IMR-90 (cell line): ENCODE data around the gene DCAF5.

Source experiments
- BHLHE40 ChIP-seq: fragments of 150-350 bp; IDR thresholded peaks from 2 replicates; pipeline ENCODE4 v1.6.1; 2016; ENCODE audit warnings: mild to moderate bottlenecking, low read depth, low read length
- CEBPB ChIP-seq: IDR thresholded peaks from 2 replicates; pipeline ENCODE4 v1.6.1; 2012; ENCODE audit warnings: low read depth, low read length, improper control_type of control experiment
- CHD1 ChIP-seq: IDR thresholded peaks from 2 replicates; pipeline ENCODE4 v1.6.1; 2012; ENCODE audit warnings: low read depth, low read length, improper control_type of control experiment
- CTCF ChIP-seq: conservative IDR thresholded peaks from 2 replicates; pipeline ENCODE4 v1.5.1; 2012; ENCODE audit warnings: mild to moderate bottlenecking, low read depth, low read length, improper control_type of control experiment
- ELK1 ChIP-seq: fragments of 150-350 bp; IDR thresholded peaks from 2 replicates; pipeline ENCODE4 v1.6.1; 2016; ENCODE audit warnings: low read depth, mild to moderate bottlenecking, low read length, moderate library complexity, borderline replicate concordance
- FOS ChIP-seq: fragments of 150-350 bp; IDR thresholded peaks from 2 replicates; pipeline ENCODE4 v1.6.1; 2016; ENCODE audit warnings: low read depth, low read length
- MXI1 ChIP-seq: IDR thresholded peaks from 2 replicates; pipeline ENCODE4 v1.6.1; 2012; ENCODE audit warnings: low read depth, mild to moderate bottlenecking, low read length, moderate library complexity, borderline replicate concordance
- POLR2A ChIP-seq: IDR thresholded peaks from 2 replicates; pipeline ENCODE4 v1.6.1; 2012; ENCODE audit warnings: mild to moderate bottlenecking, low read depth, low read length
- RAD21 ChIP-seq: IDR thresholded peaks from 2 replicates; pipeline ENCODE4 v1.6.1; 2012; ENCODE audit warnings: low read length, improper control_type of control experiment
- RCOR1 ChIP-seq: IDR thresholded peaks from 2 replicates; pipeline ENCODE4 v1.6.1; 2012; ENCODE audit warnings: mild to moderate bottlenecking, low read length, improper control_type of control experiment; ENCODE audit not compliant: insufficient replicate concordance
- RFX5 ChIP-seq: IDR thresholded peaks from 2 replicates; pipeline ENCODE4 v1.8.0; 2012; ENCODE audit warnings: low read depth, mild to moderate bottlenecking, low read length, moderate library complexity
- SMC3 ChIP-seq: fragments of 150-350 bp; IDR thresholded peaks from 2 replicates; pipeline ENCODE4 v1.6.1; 2016; ENCODE audit warnings: low read depth, mild to moderate bottlenecking, antibody characterized with exemption, low read length, moderate library complexity
- TF ChIP-seq, protein P1 (sequence below): fragments of 150-350 bp; IDR thresholded peaks from 2 replicates; pipeline ENCODE4 v1.6.1; 2017; ENCODE audit warnings: mild to moderate bottlenecking, antibody characterized with exemption, low read length, low read depth

GRCh38 chr14:69079188-69079742, 73.7 kb downstream of the DCAF5 start:
- TF ChIP-seq CTCF, result no peak
- no peak for TF ChIP-seq RAD21
- no peak; the same call in 1 of the 2 replicates for TF ChIP-seq POLR2A
- TF ChIP-seq CEBPB, result no peak
- no peak for TF ChIP-seq MXI1
- no peak for TF ChIP-seq RCOR1
- 0 out of 2 replicates have a peak, but pooled peaks have one; percentile 5 for TF ChIP-seq FOS
- no peak for TF ChIP-seq ELK1
- no peak for TF ChIP-seq RFX5
- no peak for TF ChIP-seq SMC3
- TF ChIP-seq CHD1, result no peak
- TF ChIP-seq BHLHE40, result no peak
- TF ChIP-seq, protein P1, sequence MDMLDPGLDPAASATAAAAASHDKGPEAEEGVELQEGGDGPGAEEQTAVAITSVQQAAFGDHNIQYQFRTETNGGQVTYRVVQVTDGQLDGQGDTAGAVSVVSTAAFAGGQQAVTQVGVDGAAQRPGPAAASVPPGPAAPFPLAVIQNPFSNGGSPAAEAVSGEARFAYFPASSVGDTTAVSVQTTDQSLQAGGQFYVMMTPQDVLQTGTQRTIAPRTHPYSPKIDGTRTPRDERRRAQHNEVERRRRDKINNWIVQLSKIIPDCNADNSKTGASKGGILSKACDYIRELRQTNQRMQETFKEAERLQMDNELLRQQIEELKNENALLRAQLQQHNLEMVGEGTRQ, result no peak
